K562 (cell line): ENCODE data around the gene SLC2A4RG. TPM values are rescaled to one million over a fixed set of nuclear protein-coding genes. Genes with fewer than 3 reads are reported as not detected.

Experiments
- ARNT ChIP-seq, 2 experiments: fragments of 450-650 bp; IDR thresholded peaks; 2 replicates each; pipeline ENCODE4 v1.6.1; 2016; ENCODE audit warnings: mild to moderate bottlenecking in 1 of 2
- BACH1 ChIP-seq: fragments of 200-800 bp; sonication (Bioruptor generic); IDR thresholded peaks from 2 replicates; pipeline ENCODE4 v1.6.1; 2016; ENCODE audit warnings: missing genetic modification characterization, missing compliant biosample characterization
- GTF2B ChIP-seq: IDR thresholded peaks from 2 replicates; pipeline ENCODE4 v1.6.1; 2011; ENCODE audit not compliant: insufficient read length; ENCODE audit errors: extremely low read depth
- GTF3C2 ChIP-seq: IDR thresholded peaks from 3 replicates; pipeline ENCODE4 v1.6.1; 2011; ENCODE audit warnings: borderline replicate concordance, mild to moderate bottlenecking, moderate library complexity; ENCODE audit not compliant: insufficient read length; ENCODE audit errors: extremely low read depth
- HSF4 ChIP-seq: fragments of 250-450 bp; sonication (Bioruptor Pico); IDR thresholded peaks from 2 replicates; pipeline ENCODE4 v2.1.2; 2022; ENCODE audit warnings: mild to moderate bottlenecking, moderate library complexity, borderline replicate concordance
- LARP7 ChIP-seq: fragments of 450-650 bp; IDR thresholded peaks from 2 replicates; pipeline ENCODE4 v1.6.1; 2016
- MLX ChIP-seq, 2 experiments: fragments of 450-650 bp in 1 of 2; sonication (generic) in 1 of 2; formaldehyde crosslinking; conservative IDR thresholded peaks; 2 replicates each; pipeline versions ENCODE4 v1.4.0 to v1.8.1; 2020 to 2022; ENCODE audit warnings: mild to moderate bottlenecking in 1 of 2, missing genetic modification reagents in 1 of 2
- POLR3G ChIP-seq: IDR thresholded peaks from 2 replicates; pipeline ENCODE4 v1.6.1; 2011; ENCODE audit not compliant: insufficient read length, insufficient replicate concordance; ENCODE audit errors: extremely low read depth
- POU5F1 ChIP-seq: fragments of 150-350 bp; IDR thresholded peaks from 2 replicates; pipeline ENCODE4 v1.6.1; 2014; ENCODE audit warnings: borderline replicate concordance, low read length, low read depth, mild to moderate bottlenecking; ENCODE audit not compliant: partially characterized antibody
- SMARCB1 ChIP-seq: IDR thresholded peaks from 2 replicates; pipeline ENCODE4 v1.6.1; 2011; ENCODE audit warnings: improper control_type of control experiment, low read depth; ENCODE audit not compliant: insufficient read length
- ZBTB49 ChIP-seq: sonication (generic); formaldehyde crosslinking; IDR thresholded peaks from 2 replicates; pipeline ENCODE4 v1.8.0; 2022; ENCODE audit warnings: missing genetic modification reagents, mild to moderate bottlenecking, borderline replicate concordance
- ZNF23 ChIP-seq: fragments of 250-450 bp; sonication (Bioruptor Pico); IDR thresholded peaks from 2 replicates; pipeline ENCODE4 v1.4.0; 2020; ENCODE audit warnings: mild to moderate bottlenecking
- ZNF232 ChIP-seq: sonication (generic); formaldehyde crosslinking; IDR thresholded peaks from 2 replicates; pipeline ENCODE4 v1.8.0; 2022; ENCODE audit warnings: mild to moderate bottlenecking, missing genetic modification reagents
- ZNF639 ChIP-seq, 2 experiments: fragments of 200-800 bp in 1 of 2; sonication (Bioruptor generic) in 1 of 2; sonication (generic) in 1 of 2; formaldehyde crosslinking in 1 of 2; IDR thresholded peaks in 1 of 2; conservative IDR thresholded peaks in 1 of 2; 2 replicates each; pipeline versions ENCODE4 v1.5.0 to v1.6.1; 2016 to 2020; ENCODE audit warnings: missing compliant biosample characterization in 1 of 2, missing genetic modification characterization in 1 of 2, missing genetic modification reagents in 1 of 2
- ZNF766 ChIP-seq: fragments of 200-800 bp; sonication (Bioruptor generic); conservative IDR thresholded peaks from 2 replicates; pipeline ENCODE4 v1.6.1; 2016; ENCODE audit warnings: missing genetic modification characterization, missing compliant biosample characterization
- polyA plus RNA-seq, 8 experiments: library from polyadenylated mRNA; depleted of rRNA in 4 of 8; stranded (reverse) in 5 of 8; unstranded in 3 of 8; fragments of >200 nt; fragmentation: Nextera tagmentation in 2 of 8; fragmentation: Illumina TruSeq in 1 of 8; extraction: Ambion mirVana in 2 of 8; extraction: Trizol in 1 of 8; gene quantifications; 2 replicates each; pipeline versions ENCODE4 v1.2.1 to v1.2.3, GENCODE V29; 2011 to 2014; ENCODE audit warnings: inconsistent platforms in 1 of 8, missing spikeins in 1 of 8
- total RNA-seq, 7 experiments: library from RNA; depleted of rRNA in 6 of 7; stranded (reverse); fragments of >200 nt in 6 of 7; fragmentation: Illumina TruSeq in 2 of 7; extraction: Trizol in 2 of 7; gene quantifications; 2 replicates each; pipeline versions ENCODE4 v1.2.1 to v1.2.3, GENCODE V29; 2011 to 2021; ENCODE audit warnings: low replicate concordance in 1 of 7

SLC2A4RG gene
- total and polyA plus RNA-seq, 9 of the 15 experiments (the other 6 are each of a cell fraction or from before 2014, with no cell fraction given): 0.34 to 97.3 (median 26.5) TPM

- TF ChIP-seq GTF3C2 (no peak), HSF4 (no peak), ZBTB49 (CRISPR knock-in tag) (no peak), ZNF23 (CRISPR knock-in tag) (no peak), ZNF639 (CRISPR knock-in tag; conservative IDR thresholded peaks at IDR 0.05 in 1 of 2, IDR thresholded peaks at IDR 0.05 in 1 of 2) (no peak), ARNT (IDR thresholded peaks at IDR 0.05) (no peak), MLX (CRISPR knock-in tag; conservative IDR thresholded peaks at IDR 0.05) (no peak), GTF2B (no peak), ZNF766 (no peak), POLR3G (no peak), BACH1 (no peak), LARP7 (no peak), POU5F1 (no peak), SMARCB1 (no peak), ZNF232 (CRISPR knock-in tag) (no peak)
Measured at GRCh38 chr20:63740627-63741353, 1.2 kb downstream of the SLC2A4RG start (continued).
